Kidney (tissue), 14 donors: ENCODE data around the gene SNX32. TPM values are rescaled to one million over a fixed set of nuclear protein-coding genes. Genes with fewer than 3 reads are reported as not detected.

Source experiments
- DNase-seq, 5 donors: peaks; one replicate each; pipeline ENCODE4 v3.0.0-alpha.2; 2013 to 2020
- FAIRE-seq: peaks from 2 replicates; lab custom pipeline; 2012; peaks lifted over from hg19 to GRCh38; lab: Jason Lieb, UNC
- H3K27ac ChIP-seq, 2 donors: one replicate each; pipeline ENCODE4 v1.7.0; 2013; ENCODE audit warnings: low read depth in 2 of 2, low read length in 2 of 2, inconsistent platforms in 1 of 2
- H3K27me3 ChIP-seq: one replicate; pipeline ENCODE4 v1.7.1; 2013; ENCODE audit warnings: low read length, inconsistent platforms; ENCODE audit not compliant: control insufficient read depth, insufficient read depth
- H3K36me3 ChIP-seq, 3 donors: one replicate each; pipeline versions ENCODE4 v1.7.0 to v1.7.1; 2013; ENCODE audit warnings: low read length in 3 of 3, control low read depth in 1 of 3, inconsistent platforms in 1 of 3; ENCODE audit not compliant: insufficient read depth in 3 of 3, control insufficient read depth in 2 of 3
- H3K4me1 ChIP-seq, 3 donors: one replicate each; pipeline versions ENCODE4 v1.7.0 to v1.7.1; 2013; ENCODE audit warnings: low read length in 3 of 3, inconsistent platforms in 1 of 3, low read depth in 1 of 3; ENCODE audit not compliant: control insufficient read depth in 2 of 3, insufficient read depth in 2 of 3
- H3K4me3 ChIP-seq, 3 donors: one replicate each; pipeline versions ENCODE4 v1.7.0 to v1.8.1; 2013; ENCODE audit warnings: low read length in 3 of 3, control low read depth in 1 of 3, inconsistent platforms in 1 of 3
- H3K9ac ChIP-seq, 3 donors: one replicate each; pipeline versions ENCODE4 v1.7.0 to v1.7.1; 2013; ENCODE audit warnings: low read length in 3 of 3, control low read depth in 1 of 3, inconsistent platforms in 1 of 3
- H3K9me3 ChIP-seq, 3 donors: one replicate each; pipeline versions ENCODE4 v1.7.0 to v1.7.1; 2013; ENCODE audit warnings: low read length in 3 of 3, control low read depth in 1 of 3, inconsistent platforms in 1 of 3; ENCODE audit not compliant: control insufficient read depth in 2 of 3, insufficient read depth in 1 of 3
- CTCF ChIP-seq: IDR thresholded peaks from 3 replicates; pipeline ENCODE4 v1.5.1; 2012; ENCODE audit warnings: mild to moderate bottlenecking, moderate library complexity, borderline replicate concordance; ENCODE audit not compliant: insufficient read depth; ENCODE audit errors: extremely low read depth
- intact Hi-C: fragments of 100-400 bp; cut with DNase I; formaldehyde crosslinking; loops from one replicate; pipeline ENCODE4 v1.11.1; 2022
- polyA plus RNA-seq: library from polyadenylated mRNA; stranded (reverse); fragments of 350-450 nt; fragmentation: Illumina TruSeq; extraction: RNeasy Lipid Tissue Mini Kit (QIAGEN cat#74804); gene quantifications from one replicate; pipeline ENCODE4 v1.2.3, GENCODE V29; 2014; ENCODE audit warnings: low read depth, low replicate concordance; ENCODE audit not compliant: insufficient read depth
- total RNA-seq: library from RNA; stranded (reverse); fragmentation: NEBNext Ultra II Directional; extraction: Animal tissue kit (Norgen Biotek cat#: 25700); gene quantifications from one replicate; pipeline ENCODE4 v1.2.1, GENCODE V29; 2021
- donor health status: control.
- donor health status: control.
- donor health status: control.
- donor health status: control.
- donor health status: control.
- donor health status: DM: yes; HTN: yes; CAD: no.
- donor health status: Normal renal cell carcinoma (clear cell type).

The SNX32 gene
- total and polyA plus RNA-seq, 2 donors from 2014 or later = 0.43 to 1.0 TPM

DNA sequence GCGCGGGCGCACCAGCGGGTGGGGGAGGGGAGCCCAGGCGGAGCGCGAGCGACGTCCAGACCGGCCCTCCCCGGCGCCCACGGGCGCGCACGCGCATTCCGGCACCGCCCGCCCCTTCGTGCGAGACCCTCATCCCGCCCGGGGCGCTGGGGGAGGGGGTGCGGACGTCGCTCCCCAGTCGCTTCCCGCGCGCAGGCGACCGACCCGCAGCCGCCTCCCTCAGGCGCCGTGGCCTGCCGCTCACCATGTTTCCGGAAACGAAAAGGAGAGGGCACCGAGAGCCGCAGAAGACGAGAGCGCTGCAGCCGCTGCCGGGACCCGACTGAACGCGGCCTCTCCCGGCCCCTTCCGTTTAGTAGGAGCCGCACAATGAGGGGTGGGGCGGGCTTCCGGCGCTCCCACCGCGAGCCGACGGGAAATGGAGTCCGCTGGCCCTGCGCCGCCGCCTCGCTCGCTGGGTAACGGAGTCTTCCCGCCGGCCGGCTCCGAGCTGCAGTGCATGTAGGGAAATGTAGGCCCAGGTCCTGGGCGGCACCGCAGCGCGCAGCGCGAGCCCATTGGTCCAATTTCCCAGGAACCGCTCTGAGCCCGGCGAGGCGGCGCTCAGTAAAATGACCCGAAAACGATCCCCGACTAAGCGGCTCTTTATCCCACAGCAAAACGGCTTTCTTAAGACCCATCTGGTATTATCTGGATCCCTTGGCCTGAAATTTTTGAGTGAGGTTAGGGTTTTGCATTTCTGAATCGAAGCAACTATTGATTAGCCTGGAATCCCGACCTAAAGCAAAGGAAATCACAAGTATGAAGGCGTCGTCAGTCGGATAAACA, 24.3 kb downstream of the SNX32 start, which contains the start of gene CFL1:
TSS of gene CFL1 (minus strand) at position 328 of the 828 bp plus-strand sequence. CDS start at position 247, 81 bp downstream.
- no peaks in the 10 kb centered on the region for H3K9me3 ChIP-seq
- peak within 1 kb of the TSS; percentile 77 to 96 (median 95) for H3K4me3 ChIP-seq
- no peaks in the 10 kb centered on the region for H3K27me3 ChIP-seq
- peak within 1 kb of the TSS; percentile 98 to 100 for H3K27ac ChIP-seq
- peaks cover 0 to 31% (median 27%) of the 10 kb centered on the region in 3 donors for H3K4me1 ChIP-seq
- DNase-seq = peak; percentile 98 to 100 (median 99)
- intact Hi-C loops = no loop called here
- peak within 1 kb of the TSS; percentile 84 to 86 (median 85) for H3K9ac ChIP-seq
- no peak for FAIRE-seq
- TF ChIP-seq CTCF = no peak
- peaks cover 11 to 29% (median 23%) of the 10 kb centered on the region in 3 donors for H3K36me3 ChIP-seq

GRCh38 chr11:65858681-65859087, 24.9 kb downstream of the SNX32 start:
- H3K4me1 ChIP-seq = peaks cover 0 to 31% (median 27%) of the 10 kb centered on the region in 3 donors
- peak overlapping the region; percentile 98 to 100 for H3K27ac ChIP-seq
- no peaks in the 10 kb centered on the region for H3K27me3 ChIP-seq
- FAIRE-seq (no peak), DNase-seq (no peak)
- H3K9ac ChIP-seq = peak overlapping the region; percentile 71 to 86 (median 76)
- peaks cover 11 to 31% (median 20%) of the 10 kb centered on the region in 3 donors for H3K36me3 ChIP-seq
- peak overlapping the region; percentile 77 to 96 (median 80) for H3K4me3 ChIP-seq
- intact Hi-C loops = no loop called here
- TF ChIP-seq CTCF = no peak
- H3K9me3 ChIP-seq = no peaks in the 10 kb centered on the region

- peak; percentile 0 for TF ChIP-seq CTCF
- H3K4me3 ChIP-seq = peak overlapping the region; percentile 77 to 96 (median 80)
- H3K36me3 ChIP-seq = peaks cover 9 to 31% (median 20%) of the 10 kb centered on the region in 3 donors
- no peaks in the 10 kb centered on the region for H3K9me3 ChIP-seq
- DNase-seq (peak; percentile 98 to 100 (median 99)), FAIRE-seq (no peak)
- intact Hi-C loops = no loop called here
- H3K27me3 ChIP-seq = no peaks in the 10 kb centered on the region
- peak overlapping the region; percentile 98 to 100 for H3K27ac ChIP-seq
- H3K9ac ChIP-seq = peak overlapping the region; percentile 28 to 100 (median 92)
- H3K4me1 ChIP-seq = peaks cover 0 to 31% (median 26%) of the 10 kb centered on the region in 3 donors
Measured at GRCh38 chr11:65859095-65859811, 25.5 kb downstream of the SNX32 start.
